Renal cortex interstitium (tissue), 11 donors: ENCODE data around the gene BMPR1B. TPM values are rescaled to one million over a fixed set of nuclear protein-coding genes. Genes with fewer than 3 reads are reported as not detected.
"Not testable (repeated sequence)": the region's sequence is repeated elsewhere in the genome, so short reads cannot be mapped to it uniquely, and the experiment has no call there.

Source experiments
- DNase-seq, 11 donors: peaks; one replicate each; pipeline ENCODE4 v3.0.0-alpha.2; 2013; ENCODE audit warnings: low read depth in 9 of 11, low spot score in 4 of 11; ENCODE audit errors: extremely low read depth in 1 of 11
- polyA plus RNA-seq, 3 donors: library from polyadenylated mRNA; unstranded; fragments of 120-200 nt; gene quantifications; one replicate each; pipeline ENCODE4 v1.2.1, GENCODE V29; 2013; ENCODE audit not compliant: insufficient read length in 3 of 3

Gene BMPR1B
- polyA plus RNA-seq, 3 donors, result 17.1 to 25.6 (median 17.8) TPM

GRCh38 chr4:95049551-95050233, 291.9 kb downstream of the BMPR1B start:
- no peak for DNase-seq

GRCh38 chr4:95050980-95051701, 293.4 kb downstream of the BMPR1B start:
- DNase-seq, result peak in 1 of 11 donors; percentile 15

- DNase-seq, result no peak
Measured at GRCh38 chr4:95051702-95052020, 293.9 kb downstream of the BMPR1B start.

- no peak for DNase-seq
Measured at GRCh38 chr4:95058991-95059390, 301.2 kb downstream of the BMPR1B start.

GRCh38 chr4:95059663-95060062, 301.9 kb downstream of the BMPR1B start:
- no peak for DNase-seq

GRCh38 chr4:95061220-95061619, 303.5 kb downstream of the BMPR1B start:
- peak in 1 of 11 donors; percentile 56 for DNase-seq

- DNase-seq, result not testable (repeated sequence)
Measured at GRCh38 chr4:95061801-95062200, 304.0 kb downstream of the BMPR1B start.

- DNase-seq, result no peak
Measured at GRCh38 chr4:95066050-95066449, 308.3 kb downstream of the BMPR1B start.

- DNase-seq, result no peak
Measured at GRCh38 chr4:95068401-95068800, 310.6 kb downstream of the BMPR1B start.

- DNase-seq, result no peak
Measured at GRCh38 chr4:95068818-95069478, 311.2 kb downstream of the BMPR1B start.

GRCh38 chr4:95071851-95072250, 314.1 kb downstream of the BMPR1B start:
- no peak for DNase-seq

- DNase-seq, result no peak
Measured at GRCh38 chr4:95073646-95074045, 315.9 kb downstream of the BMPR1B start.

GRCh38 chr4:95077864-95078263, 320.1 kb downstream of the BMPR1B start:
- DNase-seq, result no peak

GRCh38 chr4:95080969-95081368, 323.2 kb downstream of the BMPR1B start:
- no peak for DNase-seq

- no peak for DNase-seq
Measured at GRCh38 chr4:95084584-95084983, 326.8 kb downstream of the BMPR1B start.

- DNase-seq, result no peak
Measured at GRCh38 chr4:95085124-95085833, 327.5 kb downstream of the BMPR1B start.

GRCh38 chr4:95086551-95086950, 328.8 kb downstream of the BMPR1B start:
- DNase-seq, result no peak

GRCh38 chr4:95087657-95088455, 330.1 kb downstream of the BMPR1B start:
- no peak for DNase-seq

GRCh38 chr4:95091272-95091671, 333.5 kb downstream of the BMPR1B start:
- no peak for DNase-seq
